COLO668 (cell line): Measurements from ENCODE around the gene DACT2.
"Not testable (repeated sequence)": the region's sequence is repeated elsewhere in the genome, so short reads cannot be mapped to it uniquely, and the experiment has no call there.

Experiments
- DNase-seq: peaks from one replicate; lab custom pipeline; 2025; ENCODE audit not compliant: unreplicated experiment; lab: John Stamatoyannopoulos, UW

The DACT2 gene

DNA sequence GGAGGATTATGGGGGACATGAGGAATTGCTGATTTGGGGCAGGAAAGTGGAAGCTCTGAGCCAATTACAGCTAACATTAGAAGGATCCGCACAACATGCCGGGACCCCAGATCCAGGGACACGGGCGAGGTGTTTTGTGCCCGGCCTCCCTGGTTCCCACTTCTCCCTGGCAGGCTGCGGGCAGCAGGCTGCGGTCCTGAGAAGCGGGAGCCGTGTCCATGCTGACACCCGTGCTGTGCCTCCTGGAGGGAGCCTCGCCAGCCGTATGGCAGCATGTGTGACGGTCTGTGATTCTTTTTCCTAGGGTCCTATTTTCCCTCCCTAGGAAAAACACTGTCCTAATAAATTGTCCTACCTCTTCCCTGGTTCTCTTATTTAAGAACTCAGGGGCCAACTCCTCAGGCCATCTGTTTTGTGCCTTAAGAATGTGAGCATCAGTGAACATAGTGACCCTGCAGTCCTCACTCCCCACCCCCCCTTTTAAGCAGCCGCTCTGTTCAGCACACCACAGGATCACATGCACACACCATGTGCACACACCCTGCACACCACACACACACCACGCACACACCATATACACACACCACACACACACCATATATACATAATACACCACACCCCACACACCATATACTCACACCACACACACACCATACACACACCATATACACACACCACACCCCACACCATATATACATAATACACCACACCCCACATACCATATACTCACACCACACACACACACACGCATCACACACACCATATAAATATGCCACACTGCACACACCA, 49.9 kb downstream of the DACT2 start:
- no peak for DNase-seq

DNA sequence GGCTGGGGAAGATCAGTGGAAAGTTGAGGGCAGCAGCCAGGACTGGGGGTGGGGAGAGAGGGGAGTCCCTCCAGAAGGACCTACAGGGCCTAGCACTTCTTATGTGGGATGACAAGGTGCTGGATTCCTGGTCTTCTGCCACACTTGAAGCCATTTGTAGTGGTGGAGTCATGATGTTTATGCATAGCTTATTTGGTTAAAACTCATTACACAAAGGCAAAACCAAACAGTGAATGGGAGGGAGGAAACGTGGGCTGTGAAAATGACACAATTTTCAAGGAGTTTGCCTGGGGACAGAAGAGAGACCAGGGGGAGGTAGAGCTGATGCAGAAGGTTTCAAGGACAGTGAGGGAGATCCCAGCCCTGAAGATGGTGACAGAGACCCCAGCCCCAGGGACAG, 50.8 kb downstream of the DACT2 start:
- no peak for DNase-seq

DNA sequence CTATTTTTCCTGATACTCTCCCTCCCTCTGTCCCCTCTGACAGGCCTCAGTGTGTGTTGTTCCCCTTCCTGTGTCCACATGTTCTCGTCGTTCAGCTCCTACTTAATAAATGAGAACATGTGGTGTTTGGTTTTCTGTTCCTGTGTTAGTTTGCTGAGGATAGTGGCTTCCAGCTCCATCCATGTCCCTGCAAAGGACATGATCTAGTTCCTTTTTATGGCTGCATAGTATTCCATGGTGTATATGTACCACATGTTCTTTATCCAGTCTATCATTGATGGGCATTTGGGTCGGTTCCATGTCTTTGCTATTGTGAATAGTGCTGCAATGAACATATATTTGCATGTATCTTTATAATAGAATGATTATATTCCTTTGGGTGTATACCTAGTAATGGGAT, 51.8 kb downstream of the DACT2 start:
- DNase-seq = not testable (repeated sequence)

DNA sequence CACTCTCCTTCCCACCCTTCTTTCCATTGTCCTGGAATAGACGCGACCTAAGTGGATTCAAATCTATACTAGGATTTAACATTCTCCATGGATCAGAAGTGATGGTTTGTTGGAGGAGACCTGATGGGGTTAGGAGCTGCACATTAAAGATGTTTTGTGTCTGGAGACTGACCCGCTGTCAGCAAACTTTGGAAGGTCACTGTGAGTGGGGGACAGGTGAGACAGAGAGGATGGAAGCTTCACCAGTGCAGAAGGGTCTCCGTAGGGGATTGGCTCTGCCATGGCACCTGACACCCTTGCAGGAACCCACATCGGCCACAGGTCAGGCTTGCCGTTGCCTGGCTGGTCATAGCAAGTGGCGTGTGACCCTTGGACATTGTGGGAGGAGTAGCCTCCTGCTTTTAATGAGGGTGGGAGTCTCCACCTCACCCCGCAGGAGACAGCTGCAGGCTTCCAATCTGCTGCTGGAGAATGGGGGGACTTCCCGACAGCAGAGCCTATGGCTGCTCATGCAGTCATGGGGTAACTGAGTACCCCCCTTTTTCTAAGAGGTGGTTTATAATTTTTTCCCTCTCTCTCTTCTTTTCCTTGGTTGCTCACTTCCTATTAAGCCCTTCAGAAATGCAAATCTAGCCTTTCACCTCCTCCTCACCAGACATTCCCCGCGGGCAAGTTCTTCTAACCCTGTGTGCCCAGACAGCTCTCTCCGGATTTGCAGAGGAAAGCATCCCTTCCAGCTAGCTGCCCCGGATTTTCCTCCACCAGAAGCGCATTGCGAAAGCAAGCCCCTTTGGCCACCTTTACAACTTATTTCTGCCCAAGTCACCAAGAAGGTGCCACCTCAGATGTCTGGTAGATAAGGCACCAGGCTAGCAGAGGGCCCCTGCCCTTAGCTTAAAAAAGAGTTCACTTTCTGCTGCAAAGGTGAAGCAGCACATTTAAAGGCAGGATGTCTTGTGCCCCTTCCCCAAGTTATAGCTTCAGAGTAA, 53.5 kb downstream of the DACT2 start:
- DNase-seq = no peak

DNA sequence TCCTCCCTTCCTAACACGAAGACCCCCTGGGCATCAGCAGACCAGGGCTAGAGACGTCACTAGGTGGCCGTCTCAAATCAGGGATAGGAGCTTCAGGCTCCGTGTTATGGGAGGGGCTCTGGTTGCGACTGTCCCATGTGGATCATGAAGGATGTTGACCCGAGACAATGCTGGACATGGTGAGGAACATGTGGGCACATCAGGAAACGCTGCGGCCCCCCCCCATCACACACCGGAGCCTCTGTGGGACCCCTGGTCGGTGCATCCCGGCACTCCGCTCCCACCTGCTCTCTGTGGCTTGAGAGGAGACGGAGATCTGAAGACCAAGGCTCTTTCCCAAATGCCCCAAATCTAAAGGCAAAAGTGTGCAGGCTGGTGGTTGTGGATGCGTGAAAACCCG, 54.2 kb downstream of the DACT2 start:
- no peak for DNase-seq

DNA sequence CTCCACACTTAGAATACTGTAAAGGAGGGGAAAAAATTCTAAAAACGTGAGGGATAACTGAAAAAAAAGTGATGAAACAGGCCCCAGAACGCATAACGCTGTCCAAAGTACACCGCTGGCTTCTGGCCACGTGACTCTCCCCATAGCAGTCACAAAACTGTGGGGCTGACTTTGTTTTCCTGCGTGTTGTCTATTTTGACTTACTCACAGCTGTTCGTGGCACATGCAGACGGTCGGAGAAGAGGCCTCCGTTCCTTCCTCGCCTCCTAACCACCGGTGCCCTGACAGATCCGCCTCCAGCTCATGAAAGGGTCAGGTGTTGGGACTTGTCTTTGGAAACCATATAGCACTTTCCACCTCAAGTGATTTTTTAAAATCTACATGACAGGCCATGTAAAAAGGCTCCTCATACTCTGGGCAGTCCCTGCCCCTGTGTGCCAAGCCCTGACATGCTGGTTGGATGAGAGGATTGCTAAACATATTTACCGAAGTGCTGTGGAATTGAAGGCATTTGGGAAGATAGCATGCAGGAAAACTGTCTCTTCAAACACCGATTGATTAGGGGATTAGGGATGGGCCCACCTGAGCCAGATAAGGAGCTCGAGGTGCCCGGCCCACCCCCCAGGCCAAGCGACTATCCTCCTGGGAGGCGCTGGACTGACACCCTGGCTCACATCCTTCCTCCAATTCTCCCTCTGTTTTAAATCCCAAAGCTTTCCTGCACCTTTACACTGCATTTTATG, 54.8 kb downstream of the DACT2 start:
- no peak for DNase-seq

DNA sequence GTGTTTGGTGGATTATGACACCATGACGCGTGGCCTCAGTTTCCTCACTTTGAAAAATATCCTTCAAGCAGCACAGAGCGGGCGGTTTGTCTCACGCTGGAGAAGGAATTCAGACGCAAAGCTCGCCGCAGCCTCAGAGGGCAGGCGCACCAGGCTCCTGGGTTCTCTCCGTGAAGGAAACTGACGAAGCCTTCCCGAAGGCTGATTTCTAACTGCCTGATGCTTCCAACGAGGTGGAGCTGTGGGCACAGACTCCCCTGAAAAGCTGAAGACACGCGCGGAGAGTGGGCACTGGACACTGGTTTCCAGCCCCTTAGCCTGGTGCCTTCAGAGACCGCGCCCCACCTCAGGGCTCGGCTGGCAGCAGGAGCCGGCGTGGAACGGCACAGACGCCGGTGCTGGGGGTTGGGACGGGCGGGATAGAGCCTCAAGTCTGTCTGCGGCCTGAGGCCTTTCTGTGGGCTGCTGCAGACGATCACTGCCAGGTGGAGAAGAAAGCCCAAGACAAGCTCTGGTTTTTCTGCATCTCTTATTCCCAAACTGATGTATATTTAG, 56.1 kb downstream of the DACT2 start:
- DNase-seq = no peak

DNA sequence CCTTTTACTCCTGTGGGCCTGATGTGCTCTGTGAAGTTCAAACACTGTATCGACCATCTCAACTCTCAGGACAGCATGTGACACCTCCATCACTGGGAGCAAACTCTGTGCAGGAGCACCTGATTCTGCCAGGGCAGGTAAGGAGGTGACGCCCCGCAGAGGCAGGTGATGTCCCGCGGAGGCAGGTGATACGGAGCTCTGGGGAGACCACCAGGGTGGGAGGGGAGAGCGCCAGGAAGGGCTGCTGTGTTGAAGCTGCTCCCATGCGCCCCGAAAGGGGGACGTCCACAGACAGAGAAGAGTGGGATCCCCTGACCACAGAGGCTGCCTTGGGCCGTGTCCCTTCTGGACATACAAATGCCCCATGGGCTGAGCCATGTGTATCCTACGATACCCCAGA, 58.3 kb downstream of the DACT2 start:
- peak; percentile 4 for DNase-seq

DNA sequence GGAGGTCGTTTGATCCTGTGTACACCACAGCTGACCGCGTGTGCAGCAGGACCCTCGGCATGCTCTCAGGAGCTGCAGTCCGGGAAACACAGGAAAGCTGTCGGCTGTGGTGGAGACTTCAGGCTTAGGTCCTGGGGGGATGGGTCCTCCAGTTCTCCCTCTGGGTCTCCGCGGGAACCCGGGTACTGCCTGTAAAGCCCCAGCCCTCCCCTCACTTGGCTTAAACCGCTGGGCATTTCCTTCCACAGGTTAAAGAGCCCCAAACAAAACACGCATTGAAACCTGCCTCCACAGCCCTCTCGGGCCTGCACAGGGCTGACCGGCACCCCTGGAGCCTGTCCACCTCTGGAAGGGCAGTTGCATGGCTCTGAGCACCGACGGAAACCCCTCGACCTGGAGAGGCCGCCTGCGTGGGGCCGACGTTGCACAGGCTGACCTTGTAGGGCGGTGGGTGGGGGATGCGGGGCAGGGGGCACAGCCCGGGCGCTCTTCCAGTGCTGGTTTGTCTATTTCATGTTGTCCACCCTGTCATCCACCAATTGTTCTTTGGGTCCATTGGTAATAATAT, 59.1 kb downstream of the DACT2 start:
- DNase-seq = no peak

DNA sequence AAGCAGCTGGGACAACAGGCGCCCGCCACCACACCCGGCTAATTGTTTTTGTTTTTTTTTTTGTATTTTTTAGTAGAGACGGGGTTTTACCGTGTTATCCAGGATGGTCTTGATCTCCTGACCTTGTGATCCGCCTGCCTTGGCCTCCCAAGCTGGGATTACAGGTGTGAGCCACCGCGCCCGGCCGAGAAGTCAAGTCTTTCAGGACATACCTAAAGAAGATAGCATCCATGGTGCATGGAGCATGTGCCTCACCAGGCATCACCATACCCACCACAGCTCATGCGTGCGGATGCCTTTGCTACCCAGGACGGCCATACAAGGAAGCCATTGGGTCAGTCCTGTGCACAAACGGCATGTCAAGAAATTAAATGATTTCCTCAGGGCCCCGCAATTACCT, 60.8 kb downstream of the DACT2 start:
- DNase-seq = no peak

DNA sequence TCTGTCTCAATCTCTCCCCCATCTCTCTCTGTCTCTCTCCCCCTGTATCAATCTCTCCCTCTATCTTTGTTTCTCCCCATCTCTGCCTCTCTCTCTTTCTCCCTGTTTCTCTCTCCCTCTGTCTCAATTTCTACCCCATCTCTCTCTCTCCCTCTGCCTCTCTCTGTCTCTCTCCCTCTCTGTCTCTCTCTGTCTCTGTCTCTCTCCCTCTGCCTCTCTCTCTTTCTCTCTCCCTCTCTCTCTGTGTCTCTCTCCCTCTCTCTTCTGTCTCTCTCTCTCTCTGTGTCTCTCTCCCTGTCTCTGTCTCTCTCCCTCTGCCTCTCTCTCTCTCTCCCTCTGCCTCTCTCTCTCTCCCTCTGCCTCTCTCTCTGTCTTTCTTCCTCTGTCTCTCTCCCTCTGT, 62.6 kb downstream of the DACT2 start:
- no peak for DNase-seq
